GM12872 (cell line): Measurements from ENCODE around the gene TMC3.

Experiments
- CTCF ChIP-seq: IDR thresholded peaks from 3 replicates; pipeline ENCODE4 v1.5.1; 2011; ENCODE audit warnings: low read depth, mild to moderate bottlenecking, low read length, moderate library complexity; ENCODE audit not compliant: insufficient read depth

TMC3 gene

GRCh38 chr15:81299630-81300273 is 74.3 kb downstream of the TMC3 start:
- TF ChIP-seq CTCF, result no peak

GRCh38 chr15:81299156-81299555 is 74.9 kb downstream of the TMC3 start:
- TF ChIP-seq CTCF, result no peak

- no peak for TF ChIP-seq CTCF
Measured at GRCh38 chr15:81298611-81299010, 75.4 kb downstream of the TMC3 start.

GRCh38 chr15:81297603-81298575 is 76.1 kb downstream of the TMC3 start:
- no peak for TF ChIP-seq CTCF

- TF ChIP-seq CTCF, result no peak
Measured at GRCh38 chr15:81297147-81297572, 76.9 kb downstream of the TMC3 start.

GRCh38 chr15:81296673-81297072 is 77.3 kb downstream of the TMC3 start:
- TF ChIP-seq CTCF, result peak; percentile 16; the same call in 1 of the 3 replicates

- no peak for TF ChIP-seq CTCF
Measured at GRCh38 chr15:81296186-81296585, 77.8 kb downstream of the TMC3 start.
